HG03521 (cell line): ENCODE results near the gene ANO5.
A peak's percentile ranks its signal among the peaks of the same experiment; 100 is the strongest.

Source experiments
- ATAC-seq: cut with Tn5 transposase; IDR thresholded peaks from one replicate; pipeline ENCODE4 v1.9.1; 2021; ENCODE audit warnings: mild to moderate bottlenecking, moderate library complexity; ENCODE audit not compliant: unreplicated experiment

The ANO5 gene

GRCh38 chr11:22192642-22193347 lies at the start of gene ANO5:
Gene ANO5 (plus strand): TSS chr11:22193085. CDS start chr11:22193493, 408 bp downstream.
- ATAC-seq, result no peak

- no peak for ATAC-seq
Measured at GRCh38 chr11:22151649-22152197, 41.2 kb upstream of the ANO5 start.

- ATAC-seq, result no peak
Measured at GRCh38 chr11:22157531-22157930, 35.4 kb upstream of the ANO5 start.

GRCh38 chr11:22161489-22161888 lies 31.4 kb upstream of the ANO5 start:
- ATAC-seq, result no peak

GRCh38 chr11:22162756-22163155 lies 30.1 kb upstream of the ANO5 start:
- no peak for ATAC-seq

DNA sequence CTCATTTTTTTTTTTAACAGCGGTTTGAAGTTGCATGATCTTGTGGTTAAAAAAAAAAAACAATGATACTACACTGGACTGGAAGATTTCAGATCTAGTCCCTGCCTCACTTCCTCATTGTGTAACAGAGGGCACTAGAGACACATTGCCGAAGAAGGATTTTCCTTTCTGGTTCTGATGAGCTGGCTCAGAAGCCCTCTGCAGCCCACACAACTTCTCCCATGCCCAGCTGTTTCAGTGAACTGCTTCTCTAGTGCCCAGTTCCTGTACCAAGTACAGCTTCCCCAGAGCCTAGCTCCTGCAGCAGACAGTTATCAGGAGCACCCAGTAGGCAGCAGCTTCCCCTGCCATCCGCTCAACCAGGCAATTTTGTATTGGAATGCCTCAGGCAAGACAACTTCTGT lies 29.5 kb upstream of the ANO5 start:
- peak; percentile 62 for ATAC-seq

- ATAC-seq, result no peak
Measured at GRCh38 chr11:22165087-22165486, 27.8 kb upstream of the ANO5 start.

GRCh38 chr11:22165759-22166513 lies 26.9 kb upstream of the ANO5 start:
- ATAC-seq, result no peak

DNA sequence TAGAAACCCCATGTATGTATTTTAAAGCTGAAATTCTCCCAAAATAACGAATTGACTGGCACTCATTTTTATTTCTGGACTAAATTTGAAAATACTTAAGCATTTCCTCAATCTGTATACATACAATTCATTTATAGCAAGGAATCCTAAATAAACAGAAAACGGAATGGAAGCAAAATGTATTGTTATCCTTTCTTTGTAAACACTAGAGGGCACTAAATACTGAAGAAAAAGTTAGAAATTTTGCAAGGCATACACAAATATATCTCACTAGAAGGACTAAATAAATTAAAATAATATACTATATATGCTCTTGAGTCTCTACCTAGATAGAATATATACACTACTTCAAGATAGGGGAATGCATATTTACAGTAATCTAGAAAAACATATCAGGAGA lies 23.1 kb upstream of the ANO5 start:
- ATAC-seq, result no peak

DNA sequence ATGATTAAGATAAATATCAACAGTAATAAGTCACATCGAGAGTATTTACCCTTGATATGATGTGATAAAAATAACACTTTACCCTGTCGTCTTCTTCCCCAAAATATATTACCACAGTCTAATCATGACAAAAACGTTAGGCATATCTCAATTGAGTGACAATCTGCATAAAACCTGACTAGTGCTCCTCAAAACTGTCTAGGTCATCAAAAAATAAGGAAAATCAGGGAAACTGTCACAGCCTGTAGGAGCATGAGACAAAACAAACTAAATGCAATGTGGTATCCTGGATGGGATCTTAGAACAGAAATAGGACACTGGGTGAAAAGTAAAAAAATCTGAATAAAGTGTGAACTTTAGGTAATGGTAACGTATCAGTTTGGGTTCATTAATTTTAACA lies 19.4 kb upstream of the ANO5 start:
- ATAC-seq, result no peak

- no peak for ATAC-seq
Measured at GRCh38 chr11:22177186-22177585, 15.7 kb upstream of the ANO5 start.

DNA sequence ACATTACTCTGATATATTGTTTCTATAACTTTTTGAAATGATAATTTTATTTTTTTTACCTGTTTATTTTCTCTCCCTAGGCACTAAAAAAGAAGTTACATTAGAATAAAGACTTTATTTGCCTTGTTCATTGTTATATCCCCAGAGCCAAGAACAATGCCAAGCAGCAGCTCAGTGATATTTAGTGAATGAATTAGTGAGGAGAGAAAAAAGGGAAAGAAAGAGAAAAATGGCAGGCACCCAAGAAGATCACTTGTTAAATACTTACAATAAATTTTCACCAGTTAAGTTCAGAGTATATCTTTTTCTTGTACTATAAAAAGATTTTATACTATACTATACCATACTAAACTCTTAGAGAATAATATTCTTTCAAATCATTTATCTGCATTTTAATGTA lies 13.3 kb upstream of the ANO5 start:
- ATAC-seq, result no peak

DNA sequence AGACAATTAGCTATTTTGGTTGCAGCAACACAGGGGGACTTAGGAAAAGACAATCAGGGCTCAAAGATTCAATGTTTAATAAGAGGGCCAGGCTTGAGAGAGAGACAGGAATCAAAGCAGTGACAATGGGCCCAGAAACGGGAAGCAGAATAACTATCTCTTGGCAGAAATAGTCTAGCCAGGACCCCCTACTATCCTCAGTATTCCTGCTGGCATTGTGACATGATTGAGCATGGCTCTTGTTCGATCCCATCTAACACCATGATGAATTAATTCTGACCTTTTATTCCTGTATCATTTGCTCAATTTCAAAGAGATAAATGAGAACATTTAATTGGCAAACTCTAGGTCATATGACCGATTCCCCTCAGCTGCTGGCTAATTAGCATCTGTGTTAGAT lies 12.8 kb upstream of the ANO5 start:
- ATAC-seq, result no peak

- no peak for ATAC-seq
Measured at GRCh38 chr11:22189660-22190059, 3.2 kb upstream of the ANO5 start.

- no peak for ATAC-seq
Measured at GRCh38 chr11:22190827-22191463, 1.9 kb upstream of the ANO5 start.

- no peak for ATAC-seq
Measured at GRCh38 chr11:22192289-22192641, 620 bp upstream of the ANO5 start.

- ATAC-seq, result no peak
Measured at GRCh38 chr11:22193348-22194051, 615 bp downstream of the ANO5 start.

GRCh38 chr11:22194306-22194705 lies 1.4 kb downstream of the ANO5 start:
- no peak for ATAC-seq

- no peak for ATAC-seq
Measured at GRCh38 chr11:22194907-22195306, 2.0 kb downstream of the ANO5 start.

DNA sequence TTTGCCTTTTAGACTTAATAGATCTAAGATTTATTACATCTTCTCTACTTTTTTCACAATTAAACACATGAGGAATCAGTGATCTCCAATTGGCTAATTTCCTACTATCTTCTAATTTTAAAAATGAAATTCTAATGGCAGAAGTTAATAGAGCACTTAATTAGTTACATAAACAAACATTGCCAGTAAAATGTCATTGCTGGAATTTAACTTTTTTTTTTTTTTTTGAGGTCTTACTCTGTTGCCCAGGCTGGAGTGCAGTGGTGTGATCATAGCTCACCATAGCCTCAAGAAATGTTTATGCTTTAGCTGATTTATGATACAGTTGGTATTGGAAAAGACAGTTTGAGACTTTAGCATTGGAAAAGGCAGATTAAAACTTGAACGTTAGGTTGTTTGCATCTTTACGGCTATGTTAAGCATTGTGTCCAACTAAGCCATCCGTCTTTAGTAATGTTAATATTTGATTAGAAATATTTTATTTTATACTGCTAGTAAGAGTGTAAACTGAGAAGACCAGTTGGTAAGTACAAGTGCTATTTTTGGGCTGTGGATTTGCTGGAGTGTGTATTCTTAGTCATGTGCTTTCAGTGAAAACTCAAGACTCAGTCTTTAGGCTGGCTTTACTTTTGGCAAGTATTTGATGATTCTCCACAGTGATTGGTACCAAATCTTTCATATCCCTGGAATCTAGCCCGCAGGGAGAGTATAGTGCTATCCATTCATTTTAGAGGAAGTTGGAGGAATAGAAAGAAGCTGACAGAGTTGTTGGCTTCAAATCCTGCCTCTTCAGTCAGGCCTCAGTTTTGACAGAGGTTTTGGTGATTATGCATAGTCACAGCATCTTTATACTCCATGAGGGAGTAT lies 4.5 kb downstream of the ANO5 start:
- ATAC-seq, result no peak
